PC-9 (cell line): ENCODE measurements around the gene MSI2.

Experiments used
- EZH2 ChIP-seq: fragments of 200-600 bp; sonication (generic); IDR thresholded peaks from 2 replicates; pipeline ENCODE4 v1.8.0; 2017; ENCODE audit warnings: antibody characterized with exemption, low read depth
- TF ChIP-seq, protein P1 (sequence below): fragments of 200-600 bp; sonication (generic); conservative IDR thresholded peaks from 2 replicates; pipeline ENCODE4 v1.6.1; 2017; ENCODE audit warnings: mixed run types, antibody characterized with exemption, mild to moderate bottlenecking, moderate library complexity

DNA sequence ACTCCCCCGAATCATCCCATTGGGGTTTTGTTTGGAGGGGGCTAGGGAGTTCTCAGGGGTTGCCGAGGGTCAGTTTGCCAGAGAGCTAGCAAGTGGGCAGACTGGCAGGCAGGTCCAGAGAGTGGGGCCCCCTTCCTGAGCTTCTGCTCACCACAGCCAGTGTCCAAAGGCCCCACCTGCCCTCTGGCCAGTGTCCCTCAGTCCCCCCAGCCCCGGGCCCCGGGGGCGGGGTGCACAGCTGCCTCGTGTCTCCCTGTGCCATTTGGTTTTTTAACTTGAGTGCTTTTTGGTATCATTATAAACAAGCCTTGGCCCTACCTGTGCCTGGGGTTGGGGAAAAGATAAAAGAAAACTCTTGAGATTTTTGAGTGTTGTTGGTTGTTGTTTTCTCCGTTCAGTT lies 397.0 kb downstream of the MSI2 start:
- no peak for TF ChIP-seq EZH2
- TF ChIP-seq, protein P1, sequence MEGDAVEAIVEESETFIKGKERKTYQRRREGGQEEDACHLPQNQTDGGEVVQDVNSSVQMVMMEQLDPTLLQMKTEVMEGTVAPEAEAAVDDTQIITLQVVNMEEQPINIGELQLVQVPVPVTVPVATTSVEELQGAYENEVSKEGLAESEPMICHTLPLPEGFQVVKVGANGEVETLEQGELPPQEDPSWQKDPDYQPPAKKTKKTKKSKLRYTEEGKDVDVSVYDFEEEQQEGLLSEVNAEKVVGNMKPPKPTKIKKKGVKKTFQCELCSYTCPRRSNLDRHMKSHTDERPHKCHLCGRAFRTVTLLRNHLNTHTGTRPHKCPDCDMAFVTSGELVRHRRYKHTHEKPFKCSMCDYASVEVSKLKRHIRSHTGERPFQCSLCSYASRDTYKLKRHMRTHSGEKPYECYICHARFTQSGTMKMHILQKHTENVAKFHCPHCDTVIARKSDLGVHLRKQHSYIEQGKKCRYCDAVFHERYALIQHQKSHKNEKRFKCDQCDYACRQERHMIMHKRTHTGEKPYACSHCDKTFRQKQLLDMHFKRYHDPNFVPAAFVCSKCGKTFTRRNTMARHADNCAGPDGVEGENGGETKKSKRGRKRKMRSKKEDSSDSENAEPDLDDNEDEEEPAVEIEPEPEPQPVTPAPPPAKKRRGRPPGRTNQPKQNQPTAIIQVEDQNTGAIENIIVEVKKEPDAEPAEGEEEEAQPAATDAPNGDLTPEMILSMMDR, result no peak
